Progenitor cell of endocrine pancreas (in vitro differentiated cells): ENCODE results near the gene TNFRSF25. TPM values are rescaled to one million over a fixed set of nuclear protein-coding genes. Genes with fewer than 3 reads are reported as not detected.

ENCODE experiments used
- DNase-seq: peaks from one replicate; pipeline ENCODE4 v3.0.0; 2021; ENCODE audit warnings: low spot score; ENCODE audit not compliant: unreplicated experiment
- H3K27ac Mint-ChIP-seq: 2 replicates; pipeline ENCODE4 v1.8.0; 2021; ENCODE audit warnings: mild to moderate bottlenecking, moderate library complexity, mixed read lengths
- H3K27me3 Mint-ChIP-seq: 2 replicates; pipeline ENCODE4 v1.8.0; 2021; ENCODE audit warnings: mixed read lengths
- H3K36me3 Mint-ChIP-seq: 2 replicates; pipeline ENCODE4 v1.8.0; 2022; ENCODE audit warnings: mixed read lengths; ENCODE audit not compliant: insufficient read depth
- H3K4me1 Mint-ChIP-seq: 2 replicates; pipeline ENCODE4 v1.8.0; 2021; ENCODE audit warnings: low read depth, mixed read lengths
- H3K4me3 Mint-ChIP-seq: 2 replicates; pipeline ENCODE4 v1.8.0; 2021; ENCODE audit warnings: low read depth, mild to moderate bottlenecking, moderate library complexity, mixed read lengths
- H3K9me3 Mint-ChIP-seq: 2 replicates; pipeline ENCODE4 v1.8.0; 2021; ENCODE audit warnings: low read depth, mixed read lengths
- CTCF ChIP-seq: fragments of 200-600 bp; sonication (generic); IDR thresholded peaks from one replicate; pipeline ENCODE4 v1.5.0; 2021; ENCODE audit warnings: antibody characterized with exemption, mild to moderate bottlenecking; ENCODE audit not compliant: unreplicated experiment
- total RNA-seq: library from RNA; stranded (reverse); gene quantifications from 2 replicates; pipeline ENCODE4 v1.2.1, GENCODE V29; 2021

Gene TNFRSF25
- total RNA-seq, 1 donor from 2014 or later: 68.9 TPM

- Mint-ChIP-seq H3K36me3 (no peaks in the 10 kb centered on the region), H3K9me3 (no peaks in the 10 kb centered on the region), H3K27ac (no peak within 1 kb of the TSS), H3K4me1 (no peaks in the 10 kb centered on the region), H3K4me3 (no peak within 1 kb of the TSS), H3K27me3 (peaks cover 71% of the 10 kb centered on the region)
- DNase-seq: no peak
- TF ChIP-seq CTCF: no peak
Observed at GRCh38 chr1:6424619-6425593, 41.1 kb downstream of the TNFRSF25 start, which contains the start of gene ESPN. TSS of gene ESPN (plus strand) at chr1:6424776. CDS start at chr1:6424956, 180 bp downstream.

GRCh38 chr1:6424000-6424565 is 41.9 kb downstream of the TNFRSF25 start:
- Mint-ChIP-seq H3K9me3 (no peaks in the 10 kb centered on the region), H3K36me3 (no peaks in the 10 kb centered on the region), H3K4me1 (no peaks in the 10 kb centered on the region), H3K27me3 (peaks cover 69% of the 10 kb centered on the region), H3K27ac (no peak overlapping the region), H3K4me3 (no peak overlapping the region)
- TF ChIP-seq CTCF: no peak
- DNase-seq: no peak

DNA sequence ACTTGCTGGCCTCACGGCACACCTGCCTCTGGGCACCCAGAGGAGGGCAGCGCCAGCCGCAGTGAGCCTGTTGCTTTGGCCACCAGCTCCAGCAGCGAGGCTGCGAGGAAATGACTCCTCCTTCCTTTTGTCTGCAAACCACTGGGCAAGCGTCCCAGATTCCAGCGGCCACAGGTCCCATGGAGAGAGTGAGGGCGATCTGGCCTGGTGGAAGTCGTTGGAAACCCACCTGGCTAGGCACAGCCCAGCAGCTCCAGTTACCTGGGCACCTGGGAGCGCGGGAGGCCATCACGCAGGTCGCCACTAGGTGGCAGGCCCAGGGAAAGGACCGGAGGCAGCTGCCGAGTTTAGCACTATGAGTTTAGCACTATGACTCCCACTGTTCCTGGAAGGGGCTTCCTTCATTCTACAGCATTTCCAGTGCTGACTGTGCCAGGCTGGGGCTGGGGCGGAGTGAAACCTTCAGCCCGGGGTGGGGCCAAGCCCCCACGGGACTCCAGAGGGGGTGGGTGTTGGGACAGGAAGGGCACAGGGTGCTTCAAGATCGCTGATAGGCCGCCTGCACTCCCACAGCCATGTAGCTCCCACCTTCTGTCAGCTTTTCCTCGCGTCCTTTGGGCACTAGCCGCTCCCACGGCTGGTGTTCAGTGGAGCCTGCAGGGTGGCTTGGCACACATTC is 42.5 kb downstream of the TNFRSF25 start:
- H3K4me3 Mint-ChIP-seq: no peak overlapping the region

GRCh38 chr1:6421266-6421665 is 44.7 kb downstream of the TNFRSF25 start:
- Mint-ChIP-seq H3K4me3 (no peak overlapping the region), H3K36me3 (no peaks in the 10 kb centered on the region), H3K27ac (no peak overlapping the region), H3K4me1 (no peaks in the 10 kb centered on the region), H3K27me3 (peaks cover 80% of the 10 kb centered on the region), H3K9me3 (no peaks in the 10 kb centered on the region)
- DNase-seq: no peak
- TF ChIP-seq CTCF: no peak

More for the DNA sequence above, 42.5 kb downstream of the TNFRSF25 start:
- Mint-ChIP-seq H3K36me3 (no peaks in the 10 kb centered on the region), H3K27ac (no peak overlapping the region), H3K27me3 (peaks cover 72% of the 10 kb centered on the region), H3K9me3 (no peaks in the 10 kb centered on the region), H3K4me1 (no peaks in the 10 kb centered on the region)
- peak; percentile 92 for TF ChIP-seq CTCF
- DNase-seq: peak; percentile 70

DNA sequence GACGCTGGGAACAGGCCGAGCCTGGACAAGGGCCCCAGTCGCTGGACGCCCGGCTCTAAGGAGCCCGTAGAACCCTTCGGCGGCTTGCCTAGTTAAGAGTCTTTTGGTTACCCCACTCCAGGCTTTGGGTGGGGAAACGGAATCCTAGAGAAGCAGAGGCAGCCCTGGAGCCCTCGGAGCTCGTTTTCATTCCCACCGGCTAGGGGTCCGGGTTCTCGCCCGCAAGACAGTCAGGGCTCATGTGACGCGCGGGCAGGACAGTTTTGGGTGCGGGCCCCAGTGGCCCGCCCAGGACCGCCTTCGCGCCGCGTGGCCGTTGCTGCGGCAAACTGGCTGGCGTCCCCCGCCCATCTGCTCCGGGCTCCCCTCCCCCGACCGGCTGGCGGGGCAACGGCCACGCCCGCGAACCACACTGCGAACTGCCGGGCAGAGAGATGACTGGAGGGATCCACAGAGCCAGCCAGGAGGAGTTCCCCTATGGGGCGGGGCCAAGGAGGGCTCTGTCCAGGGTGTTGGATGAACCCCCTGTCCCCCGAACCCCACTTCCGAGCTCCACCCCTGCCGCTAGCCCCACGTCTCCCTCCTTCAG is 45.4 kb downstream of the TNFRSF25 start:
- no peaks in the 10 kb centered on the region for H3K9me3 Mint-ChIP-seq
- no peak overlapping the region for H3K4me3 Mint-ChIP-seq
- no peaks in the 10 kb centered on the region for H3K36me3 Mint-ChIP-seq
- H3K27ac Mint-ChIP-seq: no peak overlapping the region
- no peaks in the 10 kb centered on the region for H3K4me1 Mint-ChIP-seq
- DNase-seq: no peak
- no peak for TF ChIP-seq CTCF
- H3K27me3 Mint-ChIP-seq: peaks cover 80% of the 10 kb centered on the region
